ENCODE results near the gene TRIM56.

Gene TRIM56

GRCh38 chr7:101138213-101138870 lies 53.1 kb downstream of the TRIM56 start:
- peak; percentile 76 to 82 for DNase-seq

- no peak for DNase-seq
Measured at GRCh38 chr7:101140339-101140699, 55.0 kb downstream of the TRIM56 start.

GRCh38 chr7:101140746-101141382 lies 55.6 kb downstream of the TRIM56 start:
- no peak for DNase-seq
